Pons (tissue), 1 donor: ENCODE measurements around the gene GPR75.
A peak's percentile ranks its signal among the peaks of the same experiment; 100 is the strongest.

Source experiments
- DNase-seq: peaks from one replicate; pipeline ENCODE4 v3.0.0-alpha.2; 2016; ENCODE audit warnings: low spot score

GPR75 gene

GRCh38 chr2:53859206-53860181, at the start of gene GPR75:
Gene GPR75 (minus strand): TSS chr2:53859967. CDS start chr2:53854756, 5,211 bp downstream.
- DNase-seq = no peak

- DNase-seq = no peak
These were observed 47.8 kb upstream of the GPR75 start for GRCh38 chr2:53907582-53907981.

GRCh38 chr2:53905396-53905795, 45.6 kb upstream of the GPR75 start:
- no peak for DNase-seq

- peak; percentile 49 for DNase-seq
These were observed 43.2 kb upstream of the GPR75 start for GRCh38 chr2:53903011-53903410.

- peak; percentile 33 for DNase-seq
These were observed 41.4 kb upstream of the GPR75 start for GRCh38 chr2:53901192-53901591.

GRCh38 chr2:53896864-53897263, 37.1 kb upstream of the GPR75 start:
- DNase-seq = no peak

- DNase-seq = no peak
These were observed 26.9 kb upstream of the GPR75 start for GRCh38 chr2:53886406-53887280.

GRCh38 chr2:53884883-53885282, 25.1 kb upstream of the GPR75 start:
- no peak for DNase-seq

GRCh38 chr2:53881986-53882385, 22.2 kb upstream of the GPR75 start:
- DNase-seq = no peak

GRCh38 chr2:53881360-53881759, 21.6 kb upstream of the GPR75 start:
- no peak for DNase-seq

GRCh38 chr2:53880756-53881155, 21.0 kb upstream of the GPR75 start:
- DNase-seq = no peak

- no peak for DNase-seq
These were observed 17.8 kb upstream of the GPR75 start for GRCh38 chr2:53877556-53877955.

GRCh38 chr2:53877112-53877511, 17.3 kb upstream of the GPR75 start:
- no peak for DNase-seq

GRCh38 chr2:53874401-53874950, 14.7 kb upstream of the GPR75 start:
- no peak for DNase-seq

- no peak for DNase-seq
These were observed 8.0 kb upstream of the GPR75 start for GRCh38 chr2:53867773-53868172.

- DNase-seq = no peak
These were observed 7.4 kb upstream of the GPR75 start for GRCh38 chr2:53867169-53867568.

GRCh38 chr2:53865962-53866361, 6.2 kb upstream of the GPR75 start:
- no peak for DNase-seq

- DNase-seq = no peak
These were observed 5.5 kb upstream of the GPR75 start for GRCh38 chr2:53865264-53865663.

- no peak for DNase-seq
These were observed 3.9 kb upstream of the GPR75 start for GRCh38 chr2:53863538-53864227.

- DNase-seq = no peak
These were observed 2.1 kb upstream of the GPR75 start for GRCh38 chr2:53861824-53862223.

- DNase-seq = no peak
These were observed 3.5 kb downstream of the GPR75 start for GRCh38 chr2:53856272-53856671.

GRCh38 chr2:53854678-53855077, 5.1 kb downstream of the GPR75 start:
- DNase-seq = no peak
